Endothelial cell of umbilical vein (primary cell): ENCODE measurements around the gene DNAJC6.

Experiments
- CTCF ChIP-seq, 2 donors: IDR thresholded peaks; 1 replicate in 1 of 2; 2 replicates in 1 of 2; pipeline ENCODE4 v1.5.1; 2011; ENCODE audit warnings: low read length in 2 of 2, mild to moderate bottlenecking in 2 of 2, moderate library complexity in 2 of 2, control low read depth in 1 of 2, inconsistent platforms in 1 of 2, low read depth in 1 of 2; ENCODE audit not compliant: insufficient read depth in 1 of 2; ENCODE audit errors: extremely low read depth in 1 of 2
- EZH2 ChIP-seq: IDR thresholded peaks from 2 replicates; pipeline ENCODE4 v1.6.1; 2012; ENCODE audit warnings: borderline replicate concordance, low read depth, mild to moderate bottlenecking, moderate library complexity, low read length, inconsistent platforms; ENCODE audit not compliant: severe bottlenecking
- JUN ChIP-seq: IDR thresholded peaks from 2 replicates; pipeline ENCODE4 v1.6.1; 2011; ENCODE audit warnings: borderline replicate concordance, low read depth; ENCODE audit not compliant: insufficient read length, insufficient read depth
- MYC ChIP-seq: IDR thresholded peaks from one replicate; pipeline ENCODE4 v1.6.1; 2011; ENCODE audit warnings: mild to moderate bottlenecking, low read depth, low read length
- POLR2A ChIP-seq: IDR thresholded peaks from 2 replicates; pipeline ENCODE4 v1.6.1; 2012; ENCODE audit warnings: low read depth, mild to moderate bottlenecking, control low read depth, low read length

GRCh38 chr1:65263286-65263685 lies 46.1 kb upstream of the DNAJC6 start:
- TF ChIP-seq POLR2A = no peak
- TF ChIP-seq CTCF (IDR thresholded peaks at IDR 0.05; ENCODE audit: extremely low read depth in 1 of 2, insufficient read depth in 1 of 2, low read depth in 1 of 2, low read length in 2 of 2) = no peak
- no peak for TF ChIP-seq EZH2
- no peak for TF ChIP-seq MYC
- TF ChIP-seq JUN = no peak
